Adrenal gland (tissue), 12 donors: Measurements from ENCODE around the gene CELSR3. TPM values are rescaled to one million over a fixed set of nuclear protein-coding genes. Genes with fewer than 3 reads are reported as not detected.

ENCODE experiments used
- DNase-seq, 7 donors: peaks; one replicate each; pipeline ENCODE4 v3.0.0-alpha.2; 2019 to 2020
- H3K27ac ChIP-seq, 5 donors: fragments of 200-600 bp; sonication (generic) in 4 of 5; 1 replicate in 3 of 5; 2 replicates in 2 of 5; pipeline versions ENCODE4 v1.5.1 to v1.8.0; 2016 to 2020; ENCODE audit warnings: mild to moderate bottlenecking in 1 of 5
- H3K27me3 ChIP-seq: fragments of 200-600 bp; 2 replicates; pipeline ENCODE4 v1.8.0; 2021
- H3K36me3 ChIP-seq, 2 donors: fragments of 200-600 bp; replicated peaks in 1 of 2; 1 replicate in 1 of 2; 2 replicates in 1 of 2; pipeline versions ENCODE4 v1.5.1 to v1.8.0; 2018 to 2022
- H3K4me1 ChIP-seq, 2 donors: fragments of 200-600 bp; replicated peaks in 1 of 2; 1 replicate in 1 of 2; 2 replicates in 1 of 2; pipeline versions ENCODE4 v1.5.1 to v1.8.0; 2018 to 2021
- H3K4me3 ChIP-seq, 4 donors: fragments of 200-600 bp; sonication (generic) in 3 of 4; one replicate each; pipeline ENCODE4 v1.5.1; 2016 to 2018
- H3K9me3 ChIP-seq, 3 donors: fragments of 200-600 bp; sonication (generic) in 1 of 3; replicated peaks in 1 of 3; 1 replicate in 2 of 3; 2 replicates in 1 of 3; pipeline versions ENCODE4 v1.5.1 to v1.8.0; 2016 to 2021
- CTCF ChIP-seq, 6 experiments: fragments of 450-650 bp in 4 of 6; fragments of 200-600 bp in 2 of 6; sonication (generic) in 1 of 6; IDR thresholded peaks; 1 replicate in 5 of 6; 2 replicates in 1 of 6; pipeline versions ENCODE4 v1.5.1 to v1.8.0; 2016 to 2021; ENCODE audit warnings: antibody characterized with exemption in 6 of 6, mild to moderate bottlenecking in 2 of 6, moderate library complexity in 1 of 6
- POLR2A ChIP-seq, 2 donors: fragments of 450-650 bp; IDR thresholded peaks; one replicate each; pipeline ENCODE4 v1.6.1; 2017; ENCODE audit warnings: antibody characterized with exemption in 2 of 2, mild to moderate bottlenecking in 2 of 2, moderate library complexity in 1 of 2
- WGBS, 4 donors: extraction: QIAGEN DNeasy Blood & Tissue Kit in 2 of 4; methylation state at CpG; one replicate each; pipeline versions ENCODE4 v1.1.5 to v1.1.7; 2013 to 2017; 5-methylcytosine and 5-hydroxymethylcytosine counted together
- intact Hi-C, 2 donors: fragments of 100-400 bp; cut with DNase I; formaldehyde crosslinking; loops; one replicate each; pipeline versions ENCODE4 v1.14.1 to v1.15.0; 2022 to 2023
- polyA plus RNA-seq, 3 donors: library from polyadenylated mRNA; stranded (reverse); fragments of 200-250 nt in 2 of 3; fragments of 350-450 nt in 1 of 3; fragmentation: Illumina TruSeq in 1 of 3; extraction: RNeasy Lipid Tissue Mini Kit (QIAGEN cat#74804) in 1 of 3; gene quantifications; one replicate each; pipeline ENCODE4 v1.2.3, GENCODE V29; 2013 to 2014
- total RNA-seq, 9 donors: library from RNA; depleted of rRNA in 4 of 9; stranded (reverse); fragments of >200 nt in 4 of 9; fragments of 120-200 nt in 1 of 9; fragmentation: NEBNext Ultra II Directional in 1 of 9; extraction: Animal tissue kit (Norgen Biotek cat#: 25700) in 1 of 9; gene quantifications; one replicate each; pipeline versions ENCODE4 v1.1.0 to v1.2.4, GENCODE V29; 2013 to 2023
- donor health status: healthy with polysubstance abuse.
- donor health status: Bipolar disorder and iron deficiency.
- donor health status: DM: yes; HTN: yes; CAD: no.
- donor health status: DM: no; HTN: no; CAD: no.
- donor health status: DM: no; HTN: no; CAD: no.
- donor health status: DM: yes; HTN: yes; CAD: no.

The CELSR3 gene
- total and polyA plus RNA-seq, 12 donors = 0.78 to 23.5 (median 1.9) TPM

DNA sequence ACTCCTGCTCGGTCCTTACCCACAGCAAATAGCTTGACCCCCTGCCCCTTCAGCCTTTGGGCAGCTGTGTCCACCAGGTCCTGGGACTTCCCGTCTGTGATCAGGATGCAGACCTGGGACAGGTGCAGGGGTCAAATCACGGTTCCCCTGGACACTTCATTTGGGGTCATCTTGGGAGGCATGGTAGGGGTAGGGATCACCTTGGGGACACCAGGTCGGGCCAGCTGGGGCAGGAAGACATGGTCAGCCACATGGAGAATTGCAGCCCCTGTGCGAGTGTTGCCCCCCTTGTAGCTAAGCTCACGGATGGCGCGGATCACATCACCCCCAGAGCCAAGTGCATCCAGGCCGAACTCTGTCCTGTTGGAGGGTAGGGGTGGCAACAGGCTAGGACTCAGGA, 69.3 kb downstream of the CELSR3 start:
- no peak overlapping the region for H3K27ac ChIP-seq
- intact Hi-C loops = no loop called here
- peaks cover 8 to 12% of the 10 kb centered on the region in 2 donors for H3K4me1 ChIP-seq
- WGBS, 4 donors = 92 to 97% (median 93%) methylated on average over 6 to 9 of the region's 9 CpGs
- H3K4me3 ChIP-seq = no peak overlapping the region
- TF ChIP-seq CTCF (IDR thresholded peaks at IDR 0.05) = no peak
- TF ChIP-seq POLR2A (IDR thresholded peaks at IDR 0.05) = no peak
- no peak for DNase-seq
- peaks cover 0 to 2% of the 10 kb centered on the region in 2 donors for H3K36me3 ChIP-seq
- no peaks in the 10 kb centered on the region for H3K9me3 ChIP-seq
- no peaks in the 10 kb centered on the region for H3K27me3 ChIP-seq

DNA sequence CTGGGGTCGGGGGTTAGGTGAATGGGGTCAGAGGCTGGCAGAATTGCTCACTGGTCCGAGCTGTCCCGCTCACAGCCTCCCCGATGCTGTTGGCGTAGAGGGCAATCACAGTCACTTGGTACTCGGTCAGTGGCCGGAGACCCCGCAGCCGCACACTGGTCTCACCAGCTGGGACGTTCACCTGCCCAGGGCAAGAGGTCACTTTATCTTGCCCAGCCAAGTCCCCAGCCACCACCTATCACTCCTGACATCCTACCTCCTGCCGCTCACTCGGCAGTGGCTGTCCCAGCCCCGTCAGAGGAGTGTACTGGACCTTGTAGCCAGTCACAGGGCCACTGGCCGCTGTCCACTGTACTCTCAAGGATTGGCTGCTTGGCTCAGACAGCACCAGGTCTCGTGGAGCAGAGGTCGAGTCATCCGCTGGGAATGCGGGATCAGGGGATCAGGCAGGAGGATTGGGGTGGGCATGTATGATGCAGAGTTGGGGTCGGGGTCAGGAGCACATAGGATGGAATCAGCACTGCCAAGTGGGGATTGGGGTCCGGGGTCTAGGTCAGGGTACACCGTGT, 70.1 kb downstream of the CELSR3 start:
- Histone ChIP-seq H3K4me3 (no peak overlapping the region), H3K27me3 (no peaks in the 10 kb centered on the region), H3K27ac (no peak overlapping the region), H3K36me3 (no peaks in the 10 kb centered on the region), H3K4me1 (peaks cover 8 to 12% of the 10 kb centered on the region in 2 donors), H3K9me3 (no peaks in the 10 kb centered on the region)
- intact Hi-C loops = no loop called here
- TF ChIP-seq POLR2A (IDR thresholded peaks at IDR 0.05) (no peak), CTCF (IDR thresholded peaks at IDR 0.05) (no peak)
- WGBS, 4 donors = 87 to 91% (median 89%) methylated on average over 15 to 21 of the region's 21 CpGs
- no peak for DNase-seq

GRCh38 chr3:48591886-48592518, 70.7 kb downstream of the CELSR3 start:
- intact Hi-C loops = no loop called here
- WGBS, 4 donors = 80 to 95% (median 91%) methylated on average over 11 to 22 of the region's 22 CpGs

DNA sequence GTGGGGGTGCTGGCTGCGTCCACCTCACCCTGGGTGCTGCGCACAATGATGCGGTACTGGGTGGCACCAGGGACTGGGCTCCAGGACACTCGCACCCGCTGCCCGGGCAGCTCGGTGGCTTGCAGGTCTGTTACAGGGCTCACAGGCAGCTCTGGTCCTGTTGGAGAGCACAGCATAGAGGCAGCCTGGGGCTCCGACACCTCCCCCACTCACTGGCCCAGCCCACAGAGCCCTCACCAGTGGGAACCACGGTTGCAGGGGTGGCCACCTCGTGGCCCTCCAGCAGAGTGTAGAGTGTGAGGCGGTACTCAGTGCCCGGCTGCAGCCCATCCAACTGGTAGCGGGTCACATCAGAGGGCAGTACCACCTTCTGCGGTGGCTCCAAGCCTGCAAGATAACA, 71.2 kb downstream of the CELSR3 start:
- H3K4me1 ChIP-seq = peaks cover 8 to 12% of the 10 kb centered on the region in 2 donors
- intact Hi-C loops = no loop called here
- H3K27me3 ChIP-seq = no peaks in the 10 kb centered on the region
- H3K9me3 ChIP-seq = no peaks in the 10 kb centered on the region
- TF ChIP-seq CTCF (IDR thresholded peaks at IDR 0.05) = no peak
- TF ChIP-seq POLR2A (IDR thresholded peaks at IDR 0.05) = no peak
- no peak overlapping the region for H3K4me3 ChIP-seq
- no peaks in the 10 kb centered on the region for H3K36me3 ChIP-seq
- H3K27ac ChIP-seq = no peak overlapping the region
- WGBS, 4 donors = 85 to 96% (median 91%) methylated on average over 6 to 14 of the region's 14 CpGs
- DNase-seq = no peak

More at GRCh38 chr3:48591886-48592518, 70.7 kb downstream of the CELSR3 start:
- no peaks in the 10 kb centered on the region for H3K27me3 ChIP-seq
- no peak overlapping the region for H3K27ac ChIP-seq
- no peaks in the 10 kb centered on the region for H3K9me3 ChIP-seq
- no peak overlapping the region for H3K4me3 ChIP-seq
- H3K4me1 ChIP-seq = peaks cover 8 to 12% of the 10 kb centered on the region in 2 donors
- H3K36me3 ChIP-seq = no peaks in the 10 kb centered on the region
- DNase-seq = no peak
- no peak for TF ChIP-seq POLR2A (IDR thresholded peaks at IDR 0.05)
- TF ChIP-seq CTCF (IDR thresholded peaks at IDR 0.05) = no peak
